PC-9 (cell line): ENCODE results near the gene CCL22.

ENCODE experiments used
- EZH2 ChIP-seq: fragments of 200-600 bp; sonication (generic); IDR thresholded peaks from 2 replicates; pipeline ENCODE4 v1.8.0; 2017; ENCODE audit warnings: antibody characterized with exemption, low read depth
- TF ChIP-seq, protein P1 (sequence below): fragments of 200-600 bp; sonication (generic); conservative IDR thresholded peaks from 2 replicates; pipeline ENCODE4 v1.6.1; 2017; ENCODE audit warnings: mixed run types, antibody characterized with exemption, mild to moderate bottlenecking, moderate library complexity

DNA sequence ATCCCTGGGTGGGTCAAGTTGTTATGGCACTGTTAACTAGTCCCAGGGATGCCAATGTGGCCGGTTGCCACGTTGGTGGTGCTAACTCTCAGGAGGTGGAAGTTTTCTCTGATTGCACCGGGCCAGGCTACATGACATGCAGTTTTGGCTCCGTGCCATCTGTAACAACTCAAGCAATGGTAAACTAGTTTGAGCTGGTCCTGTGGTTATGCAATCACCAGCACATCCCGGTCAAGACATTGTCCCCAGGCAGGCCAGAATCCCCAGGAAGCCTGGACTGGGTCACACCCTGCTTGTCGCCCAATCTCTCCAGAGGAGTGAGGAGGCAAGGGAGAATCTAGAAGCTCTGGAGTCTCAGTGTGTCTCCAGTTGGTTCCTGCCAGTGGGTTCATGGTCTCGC is 35.9 kb downstream of the CCL22 start:
- TF ChIP-seq, protein P1, sequence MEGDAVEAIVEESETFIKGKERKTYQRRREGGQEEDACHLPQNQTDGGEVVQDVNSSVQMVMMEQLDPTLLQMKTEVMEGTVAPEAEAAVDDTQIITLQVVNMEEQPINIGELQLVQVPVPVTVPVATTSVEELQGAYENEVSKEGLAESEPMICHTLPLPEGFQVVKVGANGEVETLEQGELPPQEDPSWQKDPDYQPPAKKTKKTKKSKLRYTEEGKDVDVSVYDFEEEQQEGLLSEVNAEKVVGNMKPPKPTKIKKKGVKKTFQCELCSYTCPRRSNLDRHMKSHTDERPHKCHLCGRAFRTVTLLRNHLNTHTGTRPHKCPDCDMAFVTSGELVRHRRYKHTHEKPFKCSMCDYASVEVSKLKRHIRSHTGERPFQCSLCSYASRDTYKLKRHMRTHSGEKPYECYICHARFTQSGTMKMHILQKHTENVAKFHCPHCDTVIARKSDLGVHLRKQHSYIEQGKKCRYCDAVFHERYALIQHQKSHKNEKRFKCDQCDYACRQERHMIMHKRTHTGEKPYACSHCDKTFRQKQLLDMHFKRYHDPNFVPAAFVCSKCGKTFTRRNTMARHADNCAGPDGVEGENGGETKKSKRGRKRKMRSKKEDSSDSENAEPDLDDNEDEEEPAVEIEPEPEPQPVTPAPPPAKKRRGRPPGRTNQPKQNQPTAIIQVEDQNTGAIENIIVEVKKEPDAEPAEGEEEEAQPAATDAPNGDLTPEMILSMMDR: no peak
- no peak for TF ChIP-seq EZH2
